ENCODE measurements around the gene SUSD3. TPM values are rescaled to one million over a fixed set of nuclear protein-coding genes. Genes with fewer than 3 reads are reported as not detected.

Gene SUSD3
- total and polyA plus RNA-seq, 10 of the 15 experiments (the other 5 are each of a cell fraction or from before 2014, with no cell fraction given): 2.5 to 92.0 (median 31.1) TPM

DNA sequence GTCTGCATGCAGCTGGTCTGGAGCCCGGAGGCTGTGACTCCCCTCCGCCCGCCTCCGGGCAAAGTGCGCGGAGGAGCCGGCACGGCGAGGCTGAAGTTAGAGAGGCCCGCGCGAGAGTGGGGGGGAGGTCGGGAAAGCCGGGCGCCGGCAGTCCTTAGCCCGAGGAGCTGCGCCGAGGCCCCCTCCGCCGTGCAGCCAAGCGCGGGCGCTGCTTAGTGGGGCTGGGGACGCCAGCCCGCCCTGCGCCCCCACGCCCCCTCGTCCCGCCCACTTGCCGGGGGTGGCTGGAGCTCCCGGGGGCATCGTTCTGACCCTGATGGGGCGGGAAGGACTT is 75.1 kb downstream of the SUSD3 start:
- no TSS peak for BruUV-seq (replicated peaks)
- H3K9ac ChIP-seq (ENCODE audit: control insufficient read depth, insufficient read depth, low read length): peak overlapping the region; percentile 46
- no peaks in the 10 kb centered on the region for H4K20me1 ChIP-seq (ENCODE audit: control insufficient read depth, insufficient read depth)
- H3K27ac ChIP-seq (ENCODE audit: control insufficient read depth, insufficient read depth): peak overlapping the region; percentile 60
- ChIA-PET POLR2A (interaction anchor here (0.6 to 1.8 kb wide), 9 partner anchors 13 to 320 kb away, joined by 3 to 8 read pairs (median 4); partner anchors contain the start of gene CARD19), CTCF (interaction anchor here (0.6 to 1.5 kb wide), 4 partner anchors 25 to 130 kb away, joined by 3 to 5 read pairs (median 4); no protein-coding TSS in a partner anchor), SMC1A (ENCODE audit: uncharacterized antibody, unreplicated experiment) (interaction anchor here (0.6 to 0.9 kb wide), 3 partner anchors 25 to 412 kb away, joined by 3 read pairs; no protein-coding TSS in a partner anchor), RAD21 (ENCODE audit: unreplicated experiment) (interaction anchor here (0.6 to 1.6 kb wide), 6 partner anchors 24 to 181 kb away, joined by 4 to 9 read pairs (median 6); no protein-coding TSS in a partner anchor)
- FAIRE-seq (no peak), DNase-seq (ENCODE audit: low read depth, low spot score) (no peak), ATAC-seq (peak; percentile 69; the same call in 2 of the 3 replicates)
- H3K9me3 ChIP-seq (replicated peaks; ENCODE audit: control insufficient read depth, insufficient read depth, low read length): no peaks in the 10 kb centered on the region
- no peaks in the 10 kb centered on the region; a peak in 1 of 4 replicates for H3K27me3 ChIP-seq (replicated peaks in 1 of 2; ENCODE audit: control insufficient read depth in 2 of 2, insufficient read depth in 2 of 2, low read length in 1 of 2)
- peaks cover 28% of the 10 kb centered on the region for H3K4me1 ChIP-seq (ENCODE audit: control insufficient read depth, insufficient read depth, low read length)
- H3K79me2 ChIP-seq (ENCODE audit: control insufficient read depth, insufficient read depth, low read length): peaks cover 12% of the 10 kb centered on the region
- peak overlapping the region; percentile 80 for H3K4me3 ChIP-seq
- no peaks in the 10 kb centered on the region for H3K36me3 ChIP-seq (ENCODE audit: control insufficient read depth in 2 of 2, insufficient read depth in 2 of 2, low read length in 1 of 2)
- peak overlapping the region; percentile 25 for H2AFZ ChIP-seq (ENCODE audit: control insufficient read depth, low read depth, low read length)
- H3K4me2 ChIP-seq (ENCODE audit: control insufficient read depth, insufficient read depth): peak overlapping the region; percentile 95
- 2% methylated on average over 27 of the region's 34 CpGs for WGBS (ENCODE audit: insufficient coverage, insufficient replicate concordance, low lambda C conversion rate, missing lambda C conversion rate)
- in situ Hi-C loops (cut with MboI): no loop called here
- intact Hi-C loops (cut with micrococcal nuclease; ENCODE audit: unreplicated experiment): no loop called here
- TF ChIP-seq ZNF687 (IDR thresholded peaks at IDR 0.05): 0 out of 2 replicates have a peak, but pooled peaks have one; percentile 38
- 0 out of 2 replicates have a peak, but pooled peaks have one; percentile 9 for TF ChIP-seq POLR2A (IDR thresholded peaks at IDR 0.05; ENCODE audit: low read depth, low read length)
- no peak for TF ChIP-seq HDAC2 (IDR thresholded peaks at IDR 0.05)
- TF ChIP-seq MEF2B (IDR thresholded peaks at IDR 0.05; ENCODE audit: partially characterized antibody, poor library complexity, severe bottlenecking): peak; percentile 11
- TF ChIP-seq JUND (IDR thresholded peaks at IDR 0.05; ENCODE audit: low read depth, low read length): 0 out of 2 replicates have a peak, but pooled peaks have one; percentile 38
- peak; percentile 48; the same call in 1 of the 2 replicates for TF ChIP-seq POLR2AphosphoS5 (IDR thresholded peaks at IDR 0.05; ENCODE audit: low read length)
- TF ChIP-seq, protein P1, sequence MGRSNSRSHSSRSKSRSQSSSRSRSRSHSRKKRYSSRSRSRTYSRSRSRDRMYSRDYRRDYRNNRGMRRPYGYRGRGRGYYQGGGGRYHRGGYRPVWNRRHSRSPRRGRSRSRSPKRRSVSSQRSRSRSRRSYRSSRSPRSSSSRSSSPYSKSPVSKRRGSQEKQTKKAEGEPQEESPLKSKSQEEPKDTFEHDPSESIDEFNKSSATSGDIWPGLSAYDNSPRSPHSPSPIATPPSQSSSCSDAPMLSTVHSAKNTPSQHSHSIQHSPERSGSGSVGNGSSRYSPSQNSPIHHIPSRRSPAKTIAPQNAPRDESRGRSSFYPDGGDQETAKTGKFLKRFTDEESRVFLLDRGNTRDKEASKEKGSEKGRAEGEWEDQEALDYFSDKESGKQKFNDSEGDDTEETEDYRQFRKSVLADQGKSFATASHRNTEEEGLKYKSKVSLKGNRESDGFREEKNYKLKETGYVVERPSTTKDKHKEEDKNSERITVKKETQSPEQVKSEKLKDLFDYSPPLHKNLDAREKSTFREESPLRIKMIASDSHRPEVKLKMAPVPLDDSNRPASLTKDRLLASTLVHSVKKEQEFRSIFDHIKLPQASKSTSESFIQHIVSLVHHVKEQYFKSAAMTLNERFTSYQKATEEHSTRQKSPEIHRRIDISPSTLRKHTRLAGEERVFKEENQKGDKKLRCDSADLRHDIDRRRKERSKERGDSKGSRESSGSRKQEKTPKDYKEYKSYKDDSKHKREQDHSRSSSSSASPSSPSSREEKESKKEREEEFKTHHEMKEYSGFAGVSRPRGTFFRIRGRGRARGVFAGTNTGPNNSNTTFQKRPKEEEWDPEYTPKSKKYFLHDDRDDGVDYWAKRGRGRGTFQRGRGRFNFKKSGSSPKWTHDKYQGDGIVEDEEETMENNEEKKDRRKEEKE (IDR thresholded peaks at IDR 0.05): 0 out of 2 replicates have a peak, but pooled peaks have one; percentile 40
- no peak for TF ChIP-seq STAT1 (conservative IDR thresholded peaks at IDR 0.05)
- no peak for TF ChIP-seq GABPA (IDR thresholded peaks at IDR 0.05; ENCODE audit: low read depth)
- 0 out of 2 replicates have a peak, but pooled peaks have one; percentile 12 for TF ChIP-seq CBFB (IDR thresholded peaks at IDR 0.05; ENCODE audit: low read depth)
- no peak for TF ChIP-seq STAT3 (IDR thresholded peaks at IDR 0.05; ENCODE audit: low read depth, low read length)
- peak; percentile 1; the same call in 1 of the 2 replicates for TF ChIP-seq IKZF1 (conservative IDR thresholded peaks at IDR 0.05)
- TF ChIP-seq EGR1 (IDR thresholded peaks at IDR 0.05; ENCODE audit: borderline replicate concordance in 1 of 2, low read depth in 2 of 2, low read length in 2 of 2): peak in 1 of 2 experiments; percentile 52; a peak in 1 of 3 replicates
- TF ChIP-seq CEBPB (IDR thresholded peaks at IDR 0.05; ENCODE audit: borderline replicate concordance in 1 of 2, low read depth in 2 of 2, low read length in 2 of 2): 0 out of 4 replicates have a peak, but pooled peaks of 1 of the 2 experiments have one; percentile 2
- TF ChIP-seq POLR2AphosphoS2 (IDR thresholded peaks at IDR 0.05; ENCODE audit: low read depth, low read length): peak; percentile 53; the same call in 1 of the 2 replicates
- TF ChIP-seq SP1 (IDR thresholded peaks at IDR 0.05; ENCODE audit: low read depth, low read length): peak; percentile 6
- 0 out of 2 replicates have a peak, but pooled peaks have one; percentile 74 for TF ChIP-seq TCF3 (IDR thresholded peaks at IDR 0.05; ENCODE audit: borderline replicate concordance, insufficient read depth, low read depth, low read length)
- peak; percentile 61; the same call in 1 of the 2 replicates for TF ChIP-seq NR2F1 (conservative IDR thresholded peaks at IDR 0.05)
- peak; percentile 90; the same call in 1 of the 2 replicates for TF ChIP-seq TCF12 (IDR thresholded peaks at IDR 0.05; ENCODE audit: low read depth, low read length)
